Epithelial cell of proximal tubule (primary cell): ENCODE measurements around the gene DLGAP4. TPM values are rescaled to one million over a fixed set of nuclear protein-coding genes. Genes with fewer than 3 reads are reported as not detected.

Experiments
- DNase-seq: peaks from one replicate; pipeline ENCODE4 v3.0.0-alpha.2; 2011; ENCODE audit warnings: low read depth
- H3K4me3 ChIP-seq: 2 replicates; pipeline ENCODE4 v1.5.1; 2011; ENCODE audit warnings: low read depth, mild to moderate bottlenecking, low read length
- CTCF ChIP-seq: conservative IDR thresholded peaks from 2 replicates; pipeline ENCODE4 v1.5.1; 2012; ENCODE audit warnings: low read depth, mild to moderate bottlenecking, low read length
- total RNA-seq: library from RNA; depleted of rRNA; stranded (reverse); fragments of >200 nt; gene quantifications from 2 replicates; pipeline ENCODE4 v1.2.3, GENCODE V29; 2015

The DLGAP4 gene
- total RNA-seq, 1 donor from 2014 or later: 41.4 TPM

GRCh38 chr20:36314734-36315544 lies 8.8 kb downstream of the DLGAP4 start:
- DNase-seq: no peak
- TF ChIP-seq CTCF: no peak
- H3K4me3 ChIP-seq: no peak overlapping the region

DNA sequence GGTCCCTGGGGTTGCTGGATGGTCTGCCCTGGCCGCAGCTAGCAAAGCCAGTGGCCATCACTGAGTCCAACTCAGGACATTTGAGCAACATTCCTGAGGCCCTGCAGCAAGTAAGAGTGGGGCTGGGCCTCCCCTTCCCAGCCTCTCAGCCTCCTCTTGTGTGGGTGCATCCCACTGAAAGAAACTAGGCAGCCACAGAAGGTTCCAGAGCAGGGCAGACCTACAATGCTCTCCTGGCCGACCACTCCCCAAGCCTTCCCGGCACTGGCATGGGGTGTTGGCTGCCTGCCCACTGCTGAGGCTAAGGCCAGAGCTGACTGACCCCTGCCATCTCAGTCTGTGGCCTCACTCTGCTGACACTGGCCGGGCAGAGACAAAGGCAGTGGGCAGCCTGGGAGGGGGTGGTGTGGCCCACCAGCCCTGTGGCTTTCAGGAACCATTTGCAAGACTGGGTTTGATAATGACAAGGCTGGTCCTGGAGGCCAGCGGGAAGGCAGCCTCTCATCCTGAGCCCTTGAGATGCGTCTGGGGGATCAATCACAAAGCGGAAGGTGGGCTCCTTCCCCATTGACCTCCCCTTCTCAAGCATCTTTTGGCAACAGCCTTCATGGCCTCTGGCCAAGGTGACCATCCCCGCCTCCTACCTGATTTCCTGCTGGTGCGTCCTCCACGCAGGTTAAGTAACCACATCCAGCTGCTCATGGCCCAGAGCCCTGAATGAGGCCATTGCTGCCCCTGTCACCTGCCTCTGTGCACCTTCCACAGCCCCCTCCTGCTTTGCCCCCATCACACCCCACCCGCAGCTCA lies 9.6 kb downstream of the DLGAP4 start:
- H3K4me3 ChIP-seq: no peak overlapping the region
- TF ChIP-seq CTCF: no peak
- DNase-seq: no peak

- TF ChIP-seq CTCF: no peak
- H3K4me3 ChIP-seq: no peak overlapping the region
- DNase-seq: no peak
These were observed 11.5 kb downstream of the DLGAP4 start for GRCh38 chr20:36317675-36318074.

- DNase-seq: no peak
- no peak overlapping the region for H3K4me3 ChIP-seq
- no peak for TF ChIP-seq CTCF
These were observed 12.0 kb downstream of the DLGAP4 start for GRCh38 chr20:36318166-36318565.

DNA sequence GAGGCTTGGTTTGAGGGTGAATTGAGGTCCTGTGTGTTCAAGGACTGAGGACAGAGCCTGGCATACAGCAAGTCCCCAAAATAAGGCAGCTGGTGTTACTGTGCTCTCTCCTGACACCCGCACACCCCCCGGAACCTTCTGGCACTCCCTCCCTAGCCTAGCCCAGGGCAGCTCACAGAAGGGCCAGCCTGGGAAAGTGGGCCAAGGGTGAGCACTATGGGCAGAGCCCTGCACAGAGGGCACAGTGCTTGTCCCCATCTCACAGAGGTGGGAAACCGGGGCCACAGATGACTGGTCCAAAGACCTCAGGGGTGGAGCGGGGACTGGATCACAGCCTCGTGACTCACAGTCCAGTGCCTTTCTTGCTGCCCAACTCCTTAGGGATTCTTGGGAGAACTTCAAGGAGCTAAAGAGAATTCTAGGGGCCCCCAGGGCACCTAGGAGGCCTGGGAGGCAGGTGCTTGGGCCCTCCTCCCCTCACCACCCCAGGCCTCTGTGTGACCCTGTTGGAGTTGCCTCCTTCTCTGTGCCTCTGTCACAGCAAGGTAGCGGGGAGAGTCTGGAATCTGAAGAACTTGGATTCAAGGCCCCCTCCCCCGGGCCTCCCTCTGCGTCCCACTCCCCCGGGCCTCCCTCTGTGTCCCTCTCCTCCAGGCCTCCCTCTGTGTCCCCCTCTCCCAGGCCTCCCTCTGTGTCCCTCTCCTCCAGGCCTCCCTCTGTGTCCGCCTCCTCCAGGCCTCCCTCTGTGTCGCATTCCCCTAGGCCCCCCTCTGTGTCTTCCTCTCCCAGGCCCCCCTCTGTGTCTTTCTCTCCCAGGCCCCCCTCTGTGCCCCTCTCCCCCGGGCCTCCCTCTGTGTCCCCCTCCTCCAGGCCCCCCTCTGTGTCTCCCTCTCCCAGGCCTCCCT lies 13.5 kb downstream of the DLGAP4 start:
- H3K4me3 ChIP-seq: no peak overlapping the region
- TF ChIP-seq CTCF: no peak
- DNase-seq: no peak

DNA sequence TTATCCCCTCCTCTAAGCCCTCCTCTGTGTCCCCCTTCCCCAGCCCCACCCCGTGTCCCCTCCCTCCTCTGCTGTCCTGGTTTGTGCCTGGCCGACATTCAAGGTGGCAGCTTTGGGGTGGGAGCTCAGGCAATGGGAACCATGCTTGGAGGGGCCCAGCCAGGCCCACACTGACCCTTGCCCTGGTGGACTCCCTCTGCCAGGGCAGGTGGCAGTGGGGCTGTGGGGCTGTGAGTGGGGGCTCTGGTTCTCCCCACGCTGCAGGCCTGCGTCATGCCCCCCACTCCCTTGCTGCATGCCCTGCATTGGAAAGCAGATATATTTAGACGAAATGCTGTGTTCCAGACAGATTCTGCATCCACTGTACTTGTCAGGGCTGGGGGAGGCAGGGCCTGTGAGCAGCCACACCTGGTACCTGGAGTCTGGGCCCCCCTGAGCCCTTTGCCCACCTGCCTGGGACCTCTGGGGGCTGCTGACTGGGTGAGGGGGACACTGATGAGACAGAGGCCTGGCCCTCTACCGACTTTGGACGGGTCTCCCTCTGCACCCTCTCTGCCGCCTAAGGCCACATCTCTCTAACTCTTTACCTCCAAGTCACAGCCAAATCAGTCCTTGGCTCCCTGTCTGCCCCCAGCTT lies 14.2 kb downstream of the DLGAP4 start:
- H3K4me3 ChIP-seq: no peak overlapping the region
- DNase-seq: no peak
- no peak for TF ChIP-seq CTCF
